Renal cortical epithelial cell (primary cell): ENCODE measurements around the gene TMED7. TPM values are rescaled to one million over a fixed set of nuclear protein-coding genes. Genes with fewer than 3 reads are reported as not detected.

Source experiments
- DNase-seq: peaks from one replicate; pipeline ENCODE4 v3.0.0-alpha.2; 2011; ENCODE audit warnings: low read depth
- total RNA-seq: library from RNA; depleted of rRNA; stranded (reverse); fragments of >200 nt; gene quantifications from 2 replicates; pipeline ENCODE4 v1.2.3, GENCODE V29; 2014

The TMED7 gene
- total RNA-seq, 1 donor from 2014 or later = 157 TPM

DNA sequence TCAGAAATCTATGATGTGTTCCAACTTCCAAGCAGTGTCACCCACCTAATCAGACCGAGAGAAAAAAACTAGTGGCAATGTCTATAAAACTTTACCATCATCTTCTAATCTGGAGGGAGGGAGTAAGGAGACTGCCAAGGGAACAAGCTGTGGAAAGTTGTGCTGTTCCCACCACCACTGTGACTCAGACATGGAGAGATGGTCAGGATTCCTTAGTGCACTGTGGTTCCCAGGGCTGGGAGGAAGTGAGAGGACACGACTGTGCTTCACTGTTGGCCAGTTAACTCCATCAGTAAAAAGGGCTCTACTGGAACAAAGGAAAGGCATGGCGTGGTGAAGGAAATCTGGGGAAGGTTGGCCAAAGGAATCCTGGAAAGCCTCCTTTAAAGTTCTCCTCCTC, 42.4 kb downstream of the TMED7 start:
- peak; percentile 87 for DNase-seq

DNA sequence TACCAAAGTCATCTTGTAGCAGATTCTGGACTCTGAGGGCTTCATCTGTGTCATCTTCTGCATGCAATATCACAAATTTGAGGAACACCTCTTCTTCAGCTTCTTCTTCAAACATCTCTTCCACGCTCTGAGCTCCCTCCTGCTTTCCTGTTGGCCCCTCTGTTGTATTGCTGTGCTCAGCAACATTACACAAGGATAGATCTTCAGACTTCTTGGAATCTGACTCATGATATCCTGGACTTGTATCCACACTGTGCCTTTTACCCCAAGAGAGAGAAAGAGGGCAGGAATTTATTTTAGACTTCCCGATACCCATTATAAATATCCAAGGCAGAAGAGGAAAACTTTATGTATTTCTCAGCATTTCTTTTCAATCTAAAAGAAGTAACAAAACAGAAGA, 44.9 kb downstream of the TMED7 start:
- no peak for DNase-seq

DNA sequence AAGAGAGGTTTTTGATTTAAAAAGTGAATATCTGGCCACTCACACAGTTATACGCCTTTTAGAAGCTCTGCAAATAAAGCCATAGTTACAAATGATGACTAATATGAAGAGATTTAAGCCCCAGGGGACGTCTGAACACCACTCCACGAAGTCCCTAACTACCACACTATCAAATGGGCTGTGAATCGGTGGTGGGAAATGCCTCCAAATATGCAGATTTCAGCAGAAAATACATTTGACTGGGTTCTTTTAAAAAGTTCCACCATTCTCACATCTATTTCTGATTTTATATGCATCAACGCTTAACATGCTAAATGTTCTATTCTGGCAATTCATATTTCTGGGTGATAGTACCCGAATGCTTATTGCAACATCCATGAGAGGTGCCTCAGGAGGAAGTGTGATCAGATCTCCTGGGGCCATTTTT, 46.1 kb downstream of the TMED7 start:
- no peak for DNase-seq

DNA sequence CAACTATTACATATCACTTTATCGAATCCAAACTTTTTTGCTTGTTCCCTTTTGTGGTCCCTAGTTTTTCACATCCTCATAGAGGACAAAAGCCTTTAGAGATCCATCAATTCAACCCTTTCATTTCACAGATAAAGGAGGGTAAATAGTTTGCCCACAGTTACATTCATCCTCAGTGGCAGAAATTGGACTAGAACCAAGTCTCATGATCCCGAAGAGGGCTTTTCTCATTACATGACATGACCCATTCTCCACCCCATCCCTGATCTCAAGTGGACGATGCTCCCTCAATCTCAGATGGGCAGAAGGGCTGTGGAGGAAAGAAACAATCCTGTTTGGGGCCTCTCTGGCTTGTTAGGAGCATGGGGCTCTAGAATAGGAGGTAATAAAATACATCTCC, 46.6 kb downstream of the TMED7 start:
- DNase-seq = no peak

DNA sequence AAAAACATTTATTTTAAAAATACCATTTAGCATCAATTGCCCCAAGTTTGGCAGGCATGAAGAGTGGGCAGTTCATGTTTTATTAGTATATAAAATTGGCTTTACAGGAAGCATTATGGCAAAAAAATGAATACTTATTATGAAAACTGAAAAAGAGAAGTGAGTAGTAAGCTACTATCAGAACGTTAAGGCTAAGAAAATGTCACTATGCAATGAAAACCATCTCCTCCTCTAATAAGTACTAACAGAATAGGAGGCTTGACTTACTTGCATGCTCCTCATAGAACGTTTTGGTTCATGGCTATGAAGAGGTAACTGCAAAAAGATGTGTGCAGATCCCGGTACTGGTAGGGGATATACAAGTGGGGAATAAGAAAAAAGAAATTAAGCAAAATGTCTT, 47.2 kb downstream of the TMED7 start:
- no peak for DNase-seq

DNA sequence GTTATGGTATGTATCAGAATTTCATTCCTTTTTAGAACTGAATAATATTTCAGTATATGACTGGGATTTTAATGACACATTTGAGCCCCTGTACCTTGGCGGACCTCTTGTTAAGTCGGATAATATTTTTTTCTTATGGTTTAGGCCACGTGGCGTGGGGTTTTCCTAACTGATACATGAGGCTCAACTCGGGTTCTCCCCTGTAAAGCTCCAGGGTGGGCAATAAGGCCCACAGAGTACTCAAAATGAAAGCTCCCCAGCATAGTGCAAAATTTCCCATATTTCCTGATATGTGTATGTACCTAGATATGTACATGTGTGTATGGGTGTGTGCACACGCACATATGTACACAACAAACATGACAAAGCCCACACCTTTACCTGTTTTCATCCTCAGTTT, 48.1 kb downstream of the TMED7 start:
- DNase-seq = no peak

- no peak for DNase-seq
Measured at GRCh38 chr5:115577329-115577728, 48.5 kb downstream of the TMED7 start.

- peak; percentile 80 for DNase-seq
Measured at GRCh38 chr5:115575167-115576070, 50.4 kb downstream of the TMED7 start.

DNA sequence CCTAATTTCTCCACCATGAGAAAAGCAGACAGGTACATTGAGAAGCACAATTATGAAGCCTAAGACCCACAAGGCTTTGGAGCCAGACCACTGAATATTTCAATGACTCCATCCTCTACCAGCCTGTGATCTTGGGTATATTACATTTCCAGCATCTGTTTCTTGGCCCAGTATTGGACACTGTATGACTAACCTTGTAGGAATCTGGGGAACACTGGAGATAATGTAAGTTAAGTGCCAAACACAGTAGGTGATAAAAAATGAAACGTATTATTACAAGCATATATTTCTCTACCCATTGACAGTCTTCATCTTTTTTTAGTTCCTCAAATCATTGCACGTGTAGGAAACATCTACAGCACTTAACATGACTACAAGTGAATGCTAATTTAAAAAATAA, 52.7 kb downstream of the TMED7 start:
- peak; percentile 17 for DNase-seq

DNA sequence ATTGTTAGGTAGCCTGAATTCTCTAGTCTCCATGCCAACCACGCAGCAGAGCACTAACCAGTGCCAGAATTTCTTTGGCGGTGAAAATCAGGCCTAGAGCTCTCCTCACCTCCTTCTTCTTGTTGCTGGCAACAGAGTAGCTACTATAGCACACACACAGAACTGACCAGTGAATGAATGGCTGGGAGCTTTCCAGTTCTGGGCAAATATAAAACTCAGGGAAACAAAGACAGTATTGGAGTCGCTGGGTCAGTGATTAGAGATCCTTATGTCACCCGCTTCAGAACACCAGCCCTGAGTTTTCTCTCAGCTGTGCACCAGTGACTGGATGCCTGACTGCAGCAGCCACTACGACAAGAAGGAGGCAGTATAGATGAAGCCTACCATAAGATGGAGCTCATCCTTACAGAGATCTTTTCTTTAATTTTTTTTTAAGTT, 54.4 kb downstream of the TMED7 start:
- no peak for DNase-seq

- DNase-seq = no peak
Measured at GRCh38 chr5:115568668-115569067, 57.2 kb downstream of the TMED7 start.

- no peak for DNase-seq
Measured at GRCh38 chr5:115565233-115565632, 60.6 kb downstream of the TMED7 start.

Other genes starting within 250 kb of the TMED7 start
- 25.9 and 40.3 TPM in 2 replicates for gene FEM1C, start 81.3 kb downstream of the TMED7 start, total RNA-seq
- gene TICAM2, start 23.6 kb downstream of the TMED7 start, total RNA-seq = 3.1 and 6.9 TPM in 2 replicates
- 0.17 and 0.55 TPM in 2 replicates for gene CDO1, start 190.6 kb upstream of the TMED7 start, total RNA-seq
- 41.9 and 42.2 TPM in 2 replicates for gene ATG12, start 215.5 kb upstream of the TMED7 start, total RNA-seq
- 67.5 and 77.8 TPM in 2 replicates for gene AP3S1, start 215.9 kb upstream of the TMED7 start, total RNA-seq